ENCODE results near the gene KDM4C. TPM values are rescaled to one million over a fixed set of nuclear protein-coding genes. Genes with fewer than 3 reads are reported as not detected.

Gene KDM4C
- total and polyA plus RNA-seq, 2 of the 13 experiments (the other 11 are each of a cell fraction or from before 2014, with no cell fraction given): 19.4 to 23.6 TPM

GRCh38 chr9:6788162-6789016 lies 30.6 kb downstream of the KDM4C start (continued):
- TF ChIP-seq, protein P1, sequence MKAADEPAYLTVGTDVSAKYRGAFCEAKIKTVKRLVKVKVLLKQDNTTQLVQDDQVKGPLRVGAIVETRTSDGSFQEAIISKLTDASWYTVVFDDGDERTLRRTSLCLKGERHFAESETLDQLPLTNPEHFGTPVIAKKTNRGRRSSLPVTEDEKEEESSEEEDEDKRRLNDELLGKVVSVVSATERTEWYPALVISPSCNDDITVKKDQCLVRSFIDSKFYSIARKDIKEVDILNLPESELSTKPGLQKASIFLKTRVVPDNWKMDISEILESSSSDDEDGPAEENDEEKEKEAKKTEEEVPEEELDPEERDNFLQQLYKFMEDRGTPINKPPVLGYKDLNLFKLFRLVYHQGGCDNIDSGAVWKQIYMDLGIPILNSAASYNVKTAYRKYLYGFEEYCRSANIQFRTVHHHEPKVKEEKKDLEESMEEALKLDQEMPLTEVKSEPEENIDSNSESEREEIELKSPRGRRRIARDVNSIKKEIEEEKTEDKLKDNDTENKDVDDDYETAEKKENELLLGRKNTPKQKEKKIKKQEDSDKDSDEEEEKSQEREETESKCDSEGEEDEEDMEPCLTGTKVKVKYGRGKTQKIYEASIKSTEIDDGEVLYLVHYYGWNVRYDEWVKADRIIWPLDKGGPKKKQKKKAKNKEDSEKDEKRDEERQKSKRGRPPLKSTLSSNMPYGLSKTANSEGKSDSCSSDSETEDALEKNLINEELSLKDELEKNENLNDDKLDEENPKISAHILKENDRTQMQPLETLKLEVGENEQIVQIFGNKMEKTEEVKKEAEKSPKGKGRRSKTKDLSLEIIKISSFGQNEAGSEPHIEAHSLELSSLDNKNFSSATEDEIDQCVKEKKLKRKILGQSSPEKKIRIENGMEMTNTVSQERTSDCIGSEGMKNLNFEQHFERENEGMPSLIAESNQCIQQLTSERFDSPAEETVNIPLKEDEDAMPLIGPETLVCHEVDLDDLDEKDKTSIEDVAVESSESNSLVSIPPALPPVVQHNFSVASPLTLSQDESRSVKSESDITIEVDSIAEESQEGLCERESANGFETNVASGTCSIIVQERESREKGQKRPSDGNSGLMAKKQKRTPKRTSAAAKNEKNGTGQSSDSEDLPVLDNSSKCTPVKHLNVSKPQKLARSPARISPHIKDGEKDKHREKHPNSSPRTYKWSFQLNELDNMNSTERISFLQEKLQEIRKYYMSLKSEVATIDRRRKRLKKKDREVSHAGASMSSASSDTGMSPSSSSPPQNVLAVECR (CRISPR knock-in tag; IDR thresholded peaks at IDR 0.05; ENCODE audit: borderline replicate concordance): no peak; the same call in 1 of the 2 replicates
- TF ChIP-seq GATAD1 (CRISPR knock-in tag; IDR thresholded peaks at IDR 0.05) (no peak), ZNF350 (CRISPR knock-in tag; IDR thresholded peaks at IDR 0.05; ENCODE audit: borderline replicate concordance, low read depth) (peak; percentile 38; the same call in 1 of the 2 replicates), ONECUT2 (CRISPR knock-in tag; IDR thresholded peaks at IDR 0.05) (no peak), ZNF281 (CRISPR knock-in tag; IDR thresholded peaks at IDR 0.05; ENCODE audit: borderline replicate concordance) (no peak), HMG20A (CRISPR knock-in tag; IDR thresholded peaks at IDR 0.05; ENCODE audit: borderline replicate concordance) (peak; percentile 74; the same call in 1 of the 2 replicates), YEATS2 (CRISPR knock-in tag; IDR thresholded peaks at IDR 0.05; ENCODE audit: borderline replicate concordance) (no peak), KDM5B (CRISPR knock-in tag; IDR thresholded peaks at IDR 0.05; ENCODE audit: borderline replicate concordance) (0 out of 2 replicates have a peak, but pooled peaks have one; percentile 18), JDP2 (CRISPR knock-in tag; IDR thresholded peaks at IDR 0.05; ENCODE audit: borderline replicate concordance) (no peak), FOXA3 (CRISPR knock-in tag; IDR thresholded peaks at IDR 0.05) (peak; percentile 95), FOXO1 (CRISPR knock-in tag; IDR thresholded peaks at IDR 0.05) (peak; percentile 57; the same call in 1 of the 2 replicates), TCF7L2 (IDR thresholded peaks at IDR 0.05; ENCODE audit: low read depth, low read length) (no peak), ZNF576 (CRISPR knock-in tag; IDR thresholded peaks at IDR 0.05) (no peak), ISX (CRISPR knock-in tag; conservative IDR thresholded peaks at IDR 0.05) (no peak), ZNF674 (CRISPR knock-in tag; IDR thresholded peaks at IDR 0.05; ENCODE audit: low read depth) (no peak), FOSL1 (CRISPR knock-in tag; IDR thresholded peaks at IDR 0.05; ENCODE audit: borderline replicate concordance) (peak; percentile 84; the same call in 1 of the 2 replicates), ASH2L (IDR thresholded peaks at IDR 0.05; ENCODE audit: insufficient read length, low read depth, low read length) (peak; percentile 79)
- TF ChIP-seq, protein P2, sequence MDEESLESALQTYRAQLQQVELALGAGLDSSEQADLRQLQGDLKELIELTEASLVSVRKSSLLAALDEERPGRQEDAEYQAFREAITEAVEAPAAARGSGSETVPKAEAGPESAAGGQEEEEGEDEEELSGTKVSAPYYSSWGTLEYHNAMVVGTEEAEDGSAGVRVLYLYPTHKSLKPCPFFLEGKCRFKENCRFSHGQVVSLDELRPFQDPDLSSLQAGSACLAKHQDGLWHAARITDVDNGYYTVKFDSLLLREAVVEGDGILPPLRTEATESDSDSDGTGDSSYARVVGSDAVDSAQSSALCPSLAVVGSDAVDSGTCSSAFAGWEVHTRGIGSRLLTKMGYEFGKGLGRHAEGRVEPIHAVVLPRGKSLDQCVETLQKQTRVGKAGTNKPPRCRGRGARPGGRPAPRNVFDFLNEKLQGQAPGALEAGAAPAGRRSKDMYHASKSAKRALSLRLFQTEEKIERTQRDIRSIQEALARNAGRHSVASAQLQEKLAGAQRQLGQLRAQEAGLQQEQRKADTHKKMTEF (CRISPR knock-in tag; IDR thresholded peaks at IDR 0.05): no peak; the same call in 1 of the 2 replicates
- TF ChIP-seq, protein P3, sequence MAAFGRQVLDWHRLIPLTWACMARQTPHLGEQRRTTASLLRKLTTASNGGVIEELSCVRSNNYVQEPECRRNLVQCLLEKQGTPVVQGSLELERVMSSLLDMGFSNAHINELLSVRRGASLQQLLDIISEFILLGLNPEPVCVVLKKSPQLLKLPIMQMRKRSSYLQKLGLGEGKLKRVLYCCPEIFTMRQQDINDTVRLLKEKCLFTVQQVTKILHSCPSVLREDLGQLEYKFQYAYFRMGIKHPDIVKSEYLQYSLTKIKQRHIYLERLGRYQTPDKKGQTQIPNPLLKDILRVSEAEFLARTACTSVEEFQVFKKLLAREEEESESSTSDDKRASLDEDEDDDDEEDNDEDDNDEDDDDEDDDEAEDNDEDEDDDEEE (CRISPR knock-in tag; IDR thresholded peaks at IDR 0.05): no peak
